Ishikawa (cell line): ENCODE data around the gene CTPS1.

Experiments
- CEBPB ChIP-seq: IDR thresholded peaks from 2 replicates; pipeline ENCODE4 v1.6.1; 2012
- EP300 ChIP-seq: IDR thresholded peaks from 2 replicates; pipeline ENCODE4 v1.6.1; 2012; ENCODE audit warnings: borderline replicate concordance
- NFIC ChIP-seq: IDR thresholded peaks from 2 replicates; pipeline ENCODE4 v1.6.1; 2012
- REST ChIP-seq: IDR thresholded peaks from 2 replicates; pipeline ENCODE4 v1.6.1; 2012; ENCODE audit warnings: low read depth, mild to moderate bottlenecking

- no peak for TF ChIP-seq CEBPB
- no peak for TF ChIP-seq REST
- TF ChIP-seq NFIC = no peak
- no peak for TF ChIP-seq EP300
Observed at GRCh38 chr1:41013796-41014195, 34.3 kb downstream of the CTPS1 start.
